IgD-negative memory B cell (primary cell): Measurements from ENCODE around the gene ACO1. TPM values are rescaled to one million over a fixed set of nuclear protein-coding genes. Genes with fewer than 3 reads are reported as not detected.

ENCODE experiments used
- H3K27ac Mint-ChIP-seq, 3 donors: one replicate each; pipeline ENCODE4 v1.8.0; 2020 to 2022; ENCODE audit warnings: mild to moderate bottlenecking in 3 of 3, mixed read lengths in 3 of 3, moderate library complexity in 1 of 3
- H3K27me3 Mint-ChIP-seq: one replicate; pipeline ENCODE4 v1.8.0; 2021; ENCODE audit warnings: mixed read lengths
- H3K36me3 Mint-ChIP-seq: one replicate; pipeline ENCODE4 v1.8.0; 2020; ENCODE audit warnings: mild to moderate bottlenecking, mixed read lengths
- H3K4me1 Mint-ChIP-seq, 3 donors: one replicate each; pipeline ENCODE4 v1.8.0; 2020 to 2022; ENCODE audit warnings: mixed read lengths in 3 of 3, mild to moderate bottlenecking in 1 of 3
- H3K4me3 Mint-ChIP-seq, 4 donors: one replicate each; pipeline ENCODE4 v1.8.0; 2020 to 2022; ENCODE audit warnings: mild to moderate bottlenecking in 4 of 4, mixed read lengths in 4 of 4, moderate library complexity in 3 of 4
- H3K9me3 Mint-ChIP-seq, 3 donors: one replicate each; pipeline ENCODE4 v1.8.0; 2020 to 2021; ENCODE audit warnings: mixed read lengths in 3 of 3, mild to moderate bottlenecking in 1 of 3
- polyA plus RNA-seq: library from polyadenylated mRNA; unstranded; fragments of 300-500 nt; fragmentation: Illumina TruSeq; gene quantifications from one replicate; pipeline ENCODE4 v1.2.3, GENCODE V29; 2021

Gene ACO1
- polyA plus RNA-seq, 1 donor from 2014 or later: 8.9 TPM

DNA sequence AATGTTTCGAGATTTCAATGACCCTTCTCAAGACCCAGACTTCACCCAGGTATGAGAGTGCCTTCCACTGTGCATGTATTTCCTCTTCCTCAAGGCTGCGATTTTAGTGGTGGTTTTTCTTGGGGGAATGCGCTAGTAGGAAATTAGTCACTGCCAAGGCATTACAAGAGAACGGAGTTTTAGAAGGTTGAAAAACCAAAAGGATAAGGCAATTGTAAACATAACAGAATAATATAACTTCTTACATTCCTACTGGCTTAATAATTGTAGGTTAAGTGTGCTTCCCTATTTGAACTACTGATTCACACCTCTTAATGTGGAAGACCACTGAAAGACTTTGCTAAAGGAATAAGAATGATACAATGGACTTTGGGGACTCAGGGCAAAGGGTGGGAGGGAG is 38.9 kb downstream of the ACO1 start:
- Mint-ChIP-seq H3K27me3 (no peaks in the 10 kb centered on the region), H3K36me3 (peaks cover 10% of the 10 kb centered on the region), H3K9me3 (no peaks in the 10 kb centered on the region), H3K4me3 (no peak overlapping the region), H3K27ac (no peak overlapping the region), H3K4me1 (no peaks in the 10 kb centered on the region)

DNA sequence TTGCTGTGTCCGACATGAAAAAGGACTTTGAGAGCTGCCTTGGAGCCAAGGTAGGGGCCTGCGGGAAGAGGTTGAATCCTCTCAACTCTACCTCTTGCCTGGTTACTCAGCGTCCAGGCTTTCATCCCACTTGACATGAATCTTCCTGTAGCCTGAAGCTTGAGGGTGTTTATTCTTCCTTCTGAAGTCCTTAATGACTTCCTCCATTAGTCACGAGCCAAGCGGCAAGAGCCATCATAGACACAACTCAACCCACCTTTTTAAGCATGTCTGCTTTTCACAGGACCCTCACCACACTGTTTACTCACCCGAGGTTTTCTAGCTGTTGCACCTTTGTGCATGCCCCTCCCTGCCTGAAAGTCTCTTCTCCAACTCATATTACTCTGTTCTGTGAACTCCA is 40.2 kb downstream of the ACO1 start:
- Mint-ChIP-seq H3K9me3 (no peaks in the 10 kb centered on the region), H3K27me3 (no peaks in the 10 kb centered on the region), H3K27ac (no peak overlapping the region), H3K36me3 (peaks cover 8% of the 10 kb centered on the region), H3K4me3 (no peak overlapping the region), H3K4me1 (no peaks in the 10 kb centered on the region)

DNA sequence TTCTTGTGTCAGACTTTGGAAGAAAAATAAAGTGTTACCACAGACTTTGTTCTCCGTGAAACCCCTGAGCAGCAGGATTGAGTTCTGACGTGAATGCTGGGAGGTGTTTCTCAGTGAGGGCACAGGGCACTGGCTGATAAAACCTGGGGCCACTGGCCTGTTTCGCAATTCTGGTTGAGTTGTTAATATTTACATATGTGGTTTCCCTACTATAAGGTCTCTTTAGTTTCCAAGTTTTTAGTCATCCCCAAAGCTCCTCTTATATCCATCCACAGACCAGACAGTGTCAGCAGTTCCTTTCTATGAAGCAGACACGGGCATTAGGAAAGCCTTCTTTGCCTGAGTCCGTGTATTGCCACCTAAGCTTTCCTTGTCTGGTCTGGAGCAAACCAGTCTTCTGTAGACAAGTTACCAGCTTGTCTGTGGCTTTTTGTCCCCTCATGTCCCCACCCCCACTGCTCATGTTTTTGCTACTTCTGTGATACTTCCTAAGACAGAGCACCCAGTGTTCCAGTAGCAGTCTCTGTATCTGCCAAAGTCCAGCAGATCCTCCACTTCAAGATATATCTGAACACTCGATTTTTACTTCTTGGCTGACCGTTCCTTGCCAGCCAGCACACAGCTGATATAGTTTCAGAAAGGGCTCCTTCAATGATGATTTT is 42.0 kb downstream of the ACO1 start:
- H3K4me1 Mint-ChIP-seq: no peaks in the 10 kb centered on the region
- peaks cover 8% of the 10 kb centered on the region for H3K36me3 Mint-ChIP-seq
- no peak overlapping the region for H3K27ac Mint-ChIP-seq
- no peaks in the 10 kb centered on the region for H3K9me3 Mint-ChIP-seq
- H3K4me3 Mint-ChIP-seq: no peak overlapping the region
- H3K27me3 Mint-ChIP-seq: no peaks in the 10 kb centered on the region

DNA sequence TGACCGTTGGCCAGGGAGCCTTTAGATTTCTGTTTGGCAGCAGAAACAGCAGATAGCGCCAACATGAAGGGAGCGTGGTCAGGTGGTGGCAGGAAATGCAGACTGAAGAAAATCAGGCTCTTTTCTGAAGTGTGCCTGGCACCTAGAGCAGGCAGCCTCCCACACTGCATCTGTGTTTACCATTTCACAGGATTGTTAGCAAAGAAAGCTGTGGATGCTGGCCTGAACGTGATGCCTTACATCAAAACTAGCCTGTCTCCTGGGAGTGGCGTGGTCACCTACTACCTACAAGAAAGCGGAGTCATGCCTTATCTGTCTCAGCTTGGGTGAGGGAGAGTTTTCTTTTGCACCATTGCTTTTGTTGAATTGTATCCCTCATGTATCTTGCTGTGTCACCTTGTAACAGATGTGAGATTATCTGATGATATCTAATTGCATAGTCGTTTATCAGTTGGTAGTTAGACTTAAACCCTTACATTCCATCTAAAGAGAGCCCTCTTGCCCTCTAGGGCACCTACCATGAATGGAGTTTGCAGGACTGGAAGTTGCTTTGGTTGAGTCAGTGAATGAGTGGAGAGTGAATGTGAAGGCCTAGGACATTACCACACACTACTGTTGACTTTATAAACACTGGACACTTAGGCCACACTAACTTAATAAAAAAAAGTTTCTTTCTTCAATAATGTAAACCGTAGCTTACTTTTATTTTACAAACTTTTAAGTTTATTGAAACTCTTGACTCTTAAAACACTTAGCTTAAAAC is 42.8 kb downstream of the ACO1 start:
- no peaks in the 10 kb centered on the region for H3K9me3 Mint-ChIP-seq
- no peak overlapping the region for H3K4me3 Mint-ChIP-seq
- peaks cover 7% of the 10 kb centered on the region for H3K36me3 Mint-ChIP-seq
- H3K27me3 Mint-ChIP-seq: no peaks in the 10 kb centered on the region
- peak overlapping the region in 1 of 3 donors; percentile 11 for H3K27ac Mint-ChIP-seq
- no peaks in the 10 kb centered on the region for H3K4me1 Mint-ChIP-seq

DNA sequence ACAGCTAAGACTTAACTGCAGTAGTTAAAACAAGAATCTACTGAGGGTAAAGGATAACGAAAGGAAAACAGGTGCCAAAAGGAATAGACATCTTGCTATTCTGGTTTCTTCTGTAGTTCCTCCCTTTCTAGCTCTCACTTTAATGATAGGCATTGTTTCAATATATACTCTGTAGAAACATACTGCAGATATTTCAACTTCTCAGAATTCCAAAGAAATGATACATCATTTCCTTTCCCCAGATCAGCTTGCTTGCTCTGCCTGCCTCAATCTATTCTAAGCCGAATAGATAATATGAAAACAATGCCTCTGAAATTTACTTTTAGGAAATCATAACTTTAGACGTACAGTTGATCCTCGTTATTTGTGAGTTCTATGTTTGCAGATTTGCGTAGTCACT is 46.3 kb downstream of the ACO1 start:
- Mint-ChIP-seq H3K27ac (no peak overlapping the region), H3K9me3 (no peaks in the 10 kb centered on the region), H3K36me3 (peaks cover 2% of the 10 kb centered on the region), H3K27me3 (no peaks in the 10 kb centered on the region), H3K4me1 (no peaks in the 10 kb centered on the region), H3K4me3 (no peak overlapping the region)

DNA sequence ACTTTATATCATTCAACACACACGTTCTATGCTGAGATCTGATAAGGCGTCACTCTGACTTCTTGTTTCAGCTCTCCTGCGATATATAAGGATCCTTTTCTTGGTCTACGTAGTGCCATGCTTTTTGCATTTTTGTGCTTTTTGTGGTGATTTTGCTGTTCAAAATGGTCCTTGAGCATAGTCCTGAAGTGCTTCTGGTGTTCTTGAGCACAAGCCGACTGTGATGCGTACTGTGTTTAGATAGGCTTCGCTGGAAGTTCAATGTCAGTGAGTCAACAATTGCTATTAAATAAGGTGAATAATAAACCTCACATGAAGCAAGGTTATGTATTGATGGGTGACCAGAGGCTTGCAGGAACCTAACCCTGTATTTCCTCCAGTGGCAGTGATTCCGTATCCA is 46.8 kb downstream of the ACO1 start:
- H3K27ac Mint-ChIP-seq: no peak overlapping the region
- H3K36me3 Mint-ChIP-seq: peaks cover 2% of the 10 kb centered on the region
- no peak overlapping the region for H3K4me3 Mint-ChIP-seq
- H3K27me3 Mint-ChIP-seq: no peaks in the 10 kb centered on the region
- H3K9me3 Mint-ChIP-seq: no peaks in the 10 kb centered on the region
- no peaks in the 10 kb centered on the region for H3K4me1 Mint-ChIP-seq

DNA sequence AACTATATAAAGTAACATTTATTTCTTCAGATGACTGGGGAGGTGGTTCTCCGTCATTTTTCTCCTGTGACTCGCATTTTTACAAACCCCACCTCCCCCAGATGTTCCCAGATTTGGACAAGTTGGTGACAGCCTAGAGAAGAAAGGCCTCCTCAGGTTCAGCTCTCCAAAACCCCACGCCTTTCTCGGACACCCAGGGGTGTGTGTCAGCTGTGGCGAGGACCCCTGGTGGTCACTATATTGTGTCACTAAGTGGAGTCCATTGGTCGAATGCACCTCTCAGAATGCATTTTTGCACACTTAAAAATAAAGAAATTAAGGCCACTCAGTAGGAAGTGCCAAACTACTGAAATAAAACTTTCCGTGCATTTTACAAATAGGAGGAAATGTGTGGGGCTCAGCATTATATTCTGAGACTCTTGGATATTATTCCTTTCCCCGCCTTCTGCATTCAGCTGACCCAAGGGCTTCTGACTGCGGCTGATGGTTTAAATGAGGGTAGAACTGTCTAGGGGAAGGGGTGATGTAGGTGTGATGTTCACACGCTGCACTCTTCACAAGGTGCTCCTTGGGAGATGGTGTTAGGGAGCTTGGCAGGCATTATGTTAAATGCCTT is 47.6 kb downstream of the ACO1 start:
- Mint-ChIP-seq H3K9me3 (no peaks in the 10 kb centered on the region), H3K27me3 (no peaks in the 10 kb centered on the region), H3K4me1 (no peaks in the 10 kb centered on the region), H3K36me3 (peaks cover 2% of the 10 kb centered on the region), H3K27ac (no peak overlapping the region), H3K4me3 (no peak overlapping the region)

DNA sequence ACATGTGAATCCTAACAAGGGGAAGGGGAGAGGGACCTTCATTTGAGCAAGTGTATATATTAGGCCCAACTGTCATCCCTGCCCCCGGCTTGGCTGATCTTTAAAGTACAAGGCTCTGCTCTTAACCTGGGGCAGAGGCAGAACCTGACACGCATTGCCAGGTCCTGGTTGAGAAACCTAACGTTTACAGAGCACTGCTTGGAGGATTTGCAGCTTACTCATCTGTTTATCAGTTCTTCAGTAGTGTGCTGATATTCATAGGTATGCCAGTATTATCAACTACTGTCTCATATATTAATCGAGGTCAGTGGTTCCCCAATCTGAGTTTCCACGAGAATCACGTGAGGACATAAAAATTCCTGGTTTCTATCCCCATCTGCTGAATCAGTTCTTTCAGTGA is 50.4 kb downstream of the ACO1 start:
- Mint-ChIP-seq H3K4me3 (no peak overlapping the region), H3K27me3 (no peaks in the 10 kb centered on the region), H3K9me3 (no peaks in the 10 kb centered on the region), H3K4me1 (no peaks in the 10 kb centered on the region), H3K36me3 (peaks cover 2% of the 10 kb centered on the region), H3K27ac (no peak overlapping the region)

DNA sequence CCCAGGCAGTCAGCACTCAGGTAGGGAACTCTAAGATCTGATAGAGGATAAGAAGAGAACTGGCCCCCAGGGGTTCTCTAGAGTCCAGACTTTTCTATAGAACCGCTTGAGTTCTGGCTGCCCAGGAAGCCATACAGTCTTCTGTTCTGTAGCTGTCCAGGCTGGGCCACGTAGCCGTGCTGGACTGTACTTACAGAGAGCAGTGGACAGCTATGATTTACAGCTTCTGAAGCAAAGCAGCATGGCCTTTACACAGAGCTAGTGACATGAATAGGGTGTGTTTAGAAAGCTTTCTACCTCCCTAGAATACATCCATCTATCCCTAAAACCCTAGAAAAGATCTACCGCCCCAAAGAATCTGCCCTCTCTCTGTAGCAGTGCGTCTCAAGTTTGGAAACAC is 57.2 kb downstream of the ACO1 start:
- no peak overlapping the region for H3K27ac Mint-ChIP-seq
- H3K9me3 Mint-ChIP-seq: peaks cover 0 to 2% (median 0%) of the 10 kb centered on the region in 3 donors
- no peaks in the 10 kb centered on the region for H3K27me3 Mint-ChIP-seq
- no peak overlapping the region for H3K4me3 Mint-ChIP-seq
- H3K36me3 Mint-ChIP-seq: peaks cover 13% of the 10 kb centered on the region
- peaks cover 0 to 1% (median 0%) of the 10 kb centered on the region in 3 donors for H3K4me1 Mint-ChIP-seq

DNA sequence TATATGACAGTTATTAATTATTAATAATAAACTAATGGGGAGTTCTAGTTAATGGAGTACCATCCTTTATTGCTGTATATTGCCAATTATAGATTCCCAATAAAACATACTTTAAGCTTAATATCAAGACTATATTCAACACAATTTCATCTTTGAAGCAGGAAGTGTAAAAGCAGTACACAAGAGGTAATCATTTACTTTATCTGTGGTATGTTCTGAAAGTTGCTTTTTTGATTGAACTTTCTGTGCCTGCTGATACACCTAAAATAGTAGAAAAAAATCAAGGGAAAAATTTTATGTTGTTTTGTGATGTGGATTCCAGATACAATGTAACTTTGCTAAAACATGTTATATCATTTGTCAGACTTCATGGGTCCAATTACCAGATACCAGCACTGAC is 58.0 kb downstream of the ACO1 start:
- Mint-ChIP-seq H3K36me3 (peaks cover 15% of the 10 kb centered on the region), H3K4me3 (no peak overlapping the region), H3K9me3 (peaks cover 0 to 2% (median 0%) of the 10 kb centered on the region in 3 donors), H3K4me1 (peaks cover 0 to 1% (median 0%) of the 10 kb centered on the region in 3 donors), H3K27ac (no peak overlapping the region), H3K27me3 (no peaks in the 10 kb centered on the region)

DNA sequence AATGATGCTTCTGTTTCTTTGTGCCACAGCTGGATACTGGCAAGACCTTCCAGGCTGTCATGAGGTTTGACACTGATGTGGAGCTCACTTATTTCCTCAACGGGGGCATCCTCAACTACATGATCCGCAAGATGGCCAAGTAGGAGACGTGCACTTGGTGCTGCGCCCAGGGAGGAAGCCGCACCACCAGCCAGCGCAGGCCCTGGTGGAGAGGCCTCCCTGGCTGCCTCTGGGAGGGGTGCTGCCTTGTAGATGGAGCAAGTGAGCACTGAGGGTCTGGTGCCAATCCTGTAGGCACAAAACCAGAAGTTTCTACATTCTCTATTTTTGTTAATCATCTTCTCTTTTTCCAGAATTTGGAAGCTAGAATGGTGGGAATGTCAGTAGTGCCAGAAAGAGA is 65.5 kb downstream of the ACO1 start:
- Mint-ChIP-seq H3K4me1 (peaks cover 0 to 1% (median 0%) of the 10 kb centered on the region in 3 donors), H3K4me3 (no peak overlapping the region), H3K36me3 (peaks cover 16% of the 10 kb centered on the region), H3K27ac (no peak overlapping the region), H3K27me3 (no peaks in the 10 kb centered on the region), H3K9me3 (peaks cover 0 to 2% (median 0%) of the 10 kb centered on the region in 3 donors)

DNA sequence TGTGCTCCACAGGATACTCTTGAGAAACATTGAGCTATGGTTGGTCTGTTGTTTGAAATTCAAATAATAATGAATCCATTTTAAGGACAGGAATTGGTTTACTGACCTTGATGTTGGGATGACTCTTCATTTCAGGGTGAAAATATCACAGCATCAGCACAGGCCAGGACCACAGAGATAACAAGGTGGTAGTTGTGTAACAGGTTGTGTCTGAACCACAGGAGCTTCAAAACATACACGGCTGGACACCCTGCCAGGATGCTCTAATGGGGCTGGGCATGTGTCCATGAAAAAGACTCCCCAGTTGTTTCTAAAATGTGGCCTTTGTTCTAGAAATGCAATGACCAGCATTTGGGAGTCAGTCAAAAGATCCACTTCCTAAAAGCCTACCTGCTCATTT is 69.8 kb downstream of the ACO1 start:
- peaks cover 0 to 4% (median 0%) of the 10 kb centered on the region in 3 donors for H3K9me3 Mint-ChIP-seq
- no peak overlapping the region for H3K27ac Mint-ChIP-seq
- no peak overlapping the region for H3K4me3 Mint-ChIP-seq
- H3K27me3 Mint-ChIP-seq: no peaks in the 10 kb centered on the region
- H3K4me1 Mint-ChIP-seq: no peaks in the 10 kb centered on the region
- H3K36me3 Mint-ChIP-seq: no peaks in the 10 kb centered on the region

DNA sequence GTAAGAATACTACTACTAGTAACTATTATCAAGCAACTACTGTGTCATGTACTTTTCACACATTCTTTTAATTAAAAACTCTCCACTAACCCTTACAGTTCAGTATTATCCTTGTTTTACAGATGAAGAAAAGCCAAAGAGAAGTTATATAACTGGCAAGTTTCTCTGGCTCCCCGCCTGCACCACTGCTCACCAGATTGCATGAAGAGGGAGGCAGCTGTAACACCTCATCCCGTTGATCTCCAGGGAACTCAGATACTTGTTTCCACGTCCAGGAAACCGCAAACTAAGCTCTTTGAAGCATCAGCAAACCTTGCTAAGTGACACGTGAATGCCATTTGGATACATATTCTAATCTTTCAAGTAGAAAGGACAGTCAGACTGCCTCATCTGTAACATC is 71.3 kb downstream of the ACO1 start:
- Mint-ChIP-seq H3K4me1 (no peaks in the 10 kb centered on the region), H3K27ac (peak overlapping the region in 1 of 3 donors; percentile 41), H3K9me3 (peaks cover 0 to 4% (median 0%) of the 10 kb centered on the region in 3 donors), H3K36me3 (peaks cover 9% of the 10 kb centered on the region), H3K27me3 (no peaks in the 10 kb centered on the region), H3K4me3 (no peak overlapping the region)

DNA sequence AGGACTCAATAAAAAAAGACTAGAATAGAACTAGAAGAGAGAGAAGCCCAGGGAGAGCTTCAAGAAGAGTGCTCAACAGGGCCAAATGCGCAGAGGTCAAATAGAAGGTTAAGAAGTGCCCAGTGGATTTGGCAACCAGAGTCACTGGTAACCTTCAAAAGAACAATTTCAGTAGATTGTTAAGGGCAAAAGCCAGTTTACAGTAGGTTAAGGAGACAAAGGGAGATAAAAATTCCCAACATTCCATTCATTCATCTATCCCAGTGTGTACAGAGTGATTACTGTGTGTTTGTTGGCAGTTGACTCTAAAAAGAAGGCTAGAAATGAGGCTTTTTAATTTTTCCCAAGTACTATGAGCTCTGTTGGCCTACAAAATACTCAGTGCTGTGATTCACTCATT is 72.1 kb downstream of the ACO1 start:
- Mint-ChIP-seq H3K4me3 (no peak overlapping the region), H3K9me3 (peaks cover 0 to 4% (median 0%) of the 10 kb centered on the region in 3 donors), H3K4me1 (no peaks in the 10 kb centered on the region), H3K27ac (no peak overlapping the region), H3K36me3 (peaks cover 9% of the 10 kb centered on the region), H3K27me3 (no peaks in the 10 kb centered on the region)

DNA sequence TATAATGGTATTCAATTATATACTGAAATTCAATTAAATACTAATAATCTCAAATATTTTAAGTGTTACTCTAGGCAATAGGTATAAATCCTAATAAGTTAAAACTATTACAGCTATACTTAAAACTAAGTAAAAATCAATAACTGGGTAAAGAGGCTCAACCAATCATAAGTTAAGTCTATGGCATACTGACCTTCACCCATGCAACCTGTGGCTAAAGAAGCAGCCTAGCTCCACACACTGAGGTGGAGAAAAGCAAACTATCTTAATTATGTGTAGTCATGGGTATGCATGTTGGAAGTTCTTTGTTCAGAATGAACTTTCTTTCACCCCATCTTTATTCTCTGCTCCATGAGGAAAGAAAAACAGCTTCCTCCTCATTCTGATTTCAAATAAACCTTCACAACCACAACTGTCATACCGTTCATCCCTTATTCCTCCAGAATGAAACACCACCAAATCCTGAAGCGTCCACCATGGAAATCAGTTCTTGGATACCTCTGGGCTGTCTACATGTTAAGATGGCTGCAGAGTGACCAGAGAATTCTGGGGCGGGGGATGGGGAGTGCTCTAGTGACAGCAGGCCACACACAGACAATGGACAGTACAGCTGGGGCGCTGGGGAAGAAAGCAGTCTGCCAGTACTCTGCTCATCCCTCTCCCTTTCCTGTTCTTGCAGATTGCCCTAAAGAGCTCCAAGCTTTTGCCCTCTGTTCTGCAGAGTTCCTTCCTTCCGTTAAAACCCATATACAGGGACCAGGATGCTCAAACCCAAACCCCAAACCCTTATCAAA is 79.3 kb downstream of the ACO1 start:
- Mint-ChIP-seq H3K36me3 (peaks cover 9% of the 10 kb centered on the region), H3K9me3 (no peaks in the 10 kb centered on the region), H3K4me1 (no peaks in the 10 kb centered on the region), H3K27ac (no peak overlapping the region), H3K27me3 (no peaks in the 10 kb centered on the region), H3K4me3 (no peak overlapping the region)
